HG02588 (cell line): Measurements from ENCODE around the gene SUSD1.

Experiments used
- ATAC-seq: cut with Tn5 transposase; IDR thresholded peaks from one replicate; pipeline ENCODE4 v1.9.1; 2021; ENCODE audit warnings: mild to moderate bottlenecking, moderate library complexity; ENCODE audit not compliant: unreplicated experiment

The SUSD1 gene

DNA sequence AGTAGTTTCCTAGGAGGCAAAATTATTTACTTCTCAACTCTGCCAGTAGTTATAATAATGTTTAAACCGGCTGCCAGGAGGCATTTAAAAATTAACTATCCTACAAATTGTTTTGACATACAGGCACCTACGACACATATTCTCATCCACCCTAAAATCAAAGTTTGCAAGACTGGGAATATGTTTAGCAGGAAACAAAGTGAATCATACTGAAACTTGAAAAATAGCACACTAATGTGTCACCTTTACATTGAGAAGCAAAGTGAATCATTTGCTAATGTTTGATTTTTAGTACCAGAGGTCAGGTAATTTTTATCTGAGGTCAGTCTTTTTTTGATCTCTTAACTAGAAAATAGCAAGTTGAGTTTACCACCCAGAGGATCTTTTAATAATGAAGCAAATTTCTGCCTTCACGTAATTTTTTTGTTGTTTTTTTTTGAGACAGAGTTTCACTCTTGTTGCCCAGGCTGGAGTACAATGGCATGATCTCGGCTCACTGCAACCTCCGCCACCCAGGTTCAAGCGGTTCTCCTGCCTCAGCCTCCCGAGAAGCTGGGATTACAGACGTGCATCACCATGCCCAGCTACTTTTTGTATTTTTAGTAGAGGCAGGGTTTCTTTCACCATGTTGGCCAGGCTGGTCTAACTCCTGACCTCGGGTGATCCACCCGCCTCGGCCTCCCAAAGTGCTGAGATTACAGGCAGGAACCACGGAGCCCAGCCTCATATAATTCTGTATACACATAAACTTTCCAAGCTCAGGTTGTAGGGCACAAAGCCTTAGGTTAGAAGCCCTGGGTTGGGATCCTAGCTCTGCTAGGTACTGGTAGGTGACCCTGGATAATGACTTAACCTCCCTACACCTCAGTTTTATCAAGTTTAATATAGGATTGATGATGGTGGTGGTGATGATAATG is 154.2 kb downstream of the SUSD1 start:
- no peak for ATAC-seq

DNA sequence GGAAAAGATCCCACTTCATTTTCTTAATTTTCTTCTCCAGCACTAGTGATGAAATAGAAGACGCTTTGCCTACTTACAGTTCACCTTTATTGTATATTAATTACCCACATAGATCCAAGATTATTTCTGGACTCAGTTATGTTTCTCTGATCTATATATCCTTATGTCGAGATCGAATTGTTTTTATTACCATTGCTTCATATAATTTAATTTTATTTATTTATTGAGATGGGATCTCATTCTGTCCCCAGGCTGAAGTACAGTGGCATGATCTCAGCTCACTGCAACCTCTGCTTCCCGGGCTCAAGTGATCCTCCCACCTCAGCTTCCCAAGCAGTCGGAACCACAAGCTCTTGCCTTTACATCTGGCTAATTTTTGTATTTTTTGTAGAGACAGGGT is 157.2 kb downstream of the SUSD1 start:
- ATAC-seq, result no peak

DNA sequence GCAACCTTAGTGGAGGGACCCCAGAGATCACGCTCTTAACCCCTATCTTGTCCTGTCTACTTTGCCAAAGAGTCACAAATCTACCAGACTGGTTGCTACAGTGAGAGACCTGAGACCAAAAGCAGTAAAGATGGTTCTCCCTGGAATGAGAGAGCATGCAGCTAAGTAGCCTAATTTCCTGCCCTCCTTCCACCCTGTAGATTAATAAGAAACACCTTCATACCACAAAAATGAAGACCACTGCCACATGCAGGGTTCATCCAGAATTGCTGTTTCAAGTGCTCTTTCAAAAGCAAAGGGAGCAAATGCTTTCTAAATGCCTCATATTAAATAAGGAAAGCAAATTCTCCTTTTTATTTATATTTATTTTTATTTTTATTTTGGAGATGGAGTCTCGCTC is 159.4 kb downstream of the SUSD1 start:
- no peak for ATAC-seq

DNA sequence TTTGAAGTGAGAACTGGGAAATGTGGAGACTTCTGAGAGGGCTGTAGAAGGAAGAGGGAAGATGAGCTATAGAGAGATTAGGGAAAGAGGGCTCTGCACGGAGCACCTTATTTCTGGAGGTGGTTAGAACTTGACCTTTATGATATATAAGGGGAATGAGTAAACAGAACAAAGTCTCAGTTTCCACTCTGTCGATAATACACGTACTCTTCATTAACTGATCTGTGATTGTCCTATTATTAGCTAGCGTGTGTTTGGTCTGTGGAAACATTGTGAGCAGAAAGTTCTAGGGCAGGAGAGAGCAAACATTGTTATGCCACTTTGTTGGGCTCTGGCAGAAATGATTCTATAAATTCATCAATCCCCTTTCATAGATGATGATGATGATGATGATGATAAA is 159.9 kb downstream of the SUSD1 start:
- no peak for ATAC-seq

DNA sequence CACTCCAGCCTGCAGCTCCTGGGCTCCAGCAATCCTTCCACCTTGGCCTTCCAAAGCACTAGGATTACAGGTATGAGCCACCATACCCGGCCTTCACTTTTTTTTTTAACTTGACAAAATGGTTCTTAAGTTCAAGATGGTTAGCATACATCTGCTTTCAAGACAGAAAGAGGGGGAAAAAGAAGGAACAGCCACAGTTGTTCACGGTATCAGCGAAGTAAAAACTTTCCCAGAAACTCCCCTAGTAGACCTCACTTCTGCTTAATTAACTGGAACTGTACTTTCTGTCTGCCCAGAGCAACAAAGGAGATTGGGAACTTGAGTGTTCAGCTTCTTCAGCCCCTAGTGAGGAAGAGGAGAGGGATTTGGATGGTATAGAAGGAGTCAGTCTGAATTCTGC is 161.8 kb downstream of the SUSD1 start:
- no peak for ATAC-seq

DNA sequence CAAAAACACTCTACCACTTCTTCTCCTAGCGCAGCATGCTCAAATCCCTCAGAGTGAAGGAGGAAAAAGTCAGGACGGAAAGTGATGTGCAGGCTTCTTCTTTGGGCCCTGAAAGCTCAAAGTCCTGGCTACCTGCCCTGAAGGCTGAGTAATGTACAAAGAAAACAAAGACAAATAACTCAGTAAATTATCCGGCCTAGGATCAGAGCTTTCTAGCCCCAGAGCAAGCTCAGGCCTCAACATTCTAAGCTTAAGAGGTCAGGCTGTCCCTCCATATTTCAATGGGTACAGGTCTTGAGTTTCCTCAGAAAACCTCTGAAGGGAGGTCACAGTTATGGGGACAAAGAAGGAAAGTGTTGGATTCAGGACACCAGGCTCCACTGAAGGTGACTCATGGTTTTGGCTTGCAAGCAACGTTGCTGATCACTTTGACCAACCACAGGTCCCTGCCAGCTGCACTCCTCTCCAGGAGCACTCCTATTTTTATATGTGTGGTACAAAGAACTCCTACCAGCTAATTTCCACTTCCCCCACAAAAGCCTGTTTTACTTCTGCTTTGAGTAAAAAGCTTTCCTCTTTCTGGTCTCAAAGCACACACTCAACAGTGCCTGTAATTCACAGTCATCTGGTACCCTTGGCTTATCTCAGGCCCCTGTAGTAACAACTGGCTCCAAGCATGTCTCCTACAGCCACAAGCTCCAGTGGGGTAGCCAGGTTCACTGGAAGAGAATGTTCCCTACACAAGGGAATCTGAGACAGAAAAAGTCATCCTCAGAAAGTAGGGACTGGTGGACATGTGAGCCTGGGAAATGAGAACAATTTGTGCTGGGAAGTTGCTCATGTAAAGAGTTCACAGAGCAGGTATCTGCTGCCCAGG is 162.8 kb downstream of the SUSD1 start:
- peak; percentile 84 for ATAC-seq

DNA sequence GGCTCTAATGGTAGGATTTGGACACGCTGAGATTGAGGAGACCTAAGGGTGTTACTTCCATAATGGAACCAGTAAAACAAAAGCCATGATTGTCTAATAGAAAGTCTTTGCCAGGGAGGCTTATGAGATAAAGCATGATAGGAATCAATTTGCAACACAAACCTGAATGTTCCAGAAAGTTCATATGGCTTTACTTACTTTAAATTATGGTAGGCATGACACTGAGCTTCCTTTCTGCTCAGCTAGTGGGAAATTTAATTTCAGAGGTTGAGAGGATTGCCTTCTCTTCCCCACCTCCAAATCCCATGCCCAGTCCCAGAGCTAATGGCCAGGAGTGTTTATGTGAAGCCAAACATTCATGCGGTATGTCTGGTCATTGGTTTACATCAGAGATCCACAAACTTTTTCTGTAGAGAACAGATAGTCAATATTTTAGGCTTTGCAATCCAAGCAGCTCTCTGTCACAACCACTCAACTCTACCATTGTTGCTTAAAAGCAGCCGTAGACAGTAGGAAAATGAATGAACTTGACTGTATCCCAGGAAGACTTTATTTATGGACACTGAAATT is 164.0 kb downstream of the SUSD1 start:
- ATAC-seq, result no peak

DNA sequence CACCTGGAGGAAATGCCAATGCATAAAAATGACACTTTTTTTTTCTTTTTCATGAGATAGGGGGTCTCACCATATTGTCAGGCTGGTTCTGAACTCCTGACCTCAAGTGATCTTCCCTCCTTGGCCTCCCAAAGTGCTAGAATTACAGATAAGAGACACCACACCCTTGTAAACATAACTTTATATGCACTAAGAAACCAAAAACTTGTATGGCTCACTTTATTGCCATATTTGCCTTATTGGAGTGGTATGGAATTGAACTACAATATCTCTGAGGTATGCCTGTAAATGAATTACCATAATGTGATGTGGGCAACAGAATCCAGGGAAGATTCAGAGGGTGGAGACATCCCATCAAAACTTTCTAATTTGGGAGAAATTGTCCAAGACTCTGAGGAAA is 164.6 kb downstream of the SUSD1 start:
- ATAC-seq, result no peak

DNA sequence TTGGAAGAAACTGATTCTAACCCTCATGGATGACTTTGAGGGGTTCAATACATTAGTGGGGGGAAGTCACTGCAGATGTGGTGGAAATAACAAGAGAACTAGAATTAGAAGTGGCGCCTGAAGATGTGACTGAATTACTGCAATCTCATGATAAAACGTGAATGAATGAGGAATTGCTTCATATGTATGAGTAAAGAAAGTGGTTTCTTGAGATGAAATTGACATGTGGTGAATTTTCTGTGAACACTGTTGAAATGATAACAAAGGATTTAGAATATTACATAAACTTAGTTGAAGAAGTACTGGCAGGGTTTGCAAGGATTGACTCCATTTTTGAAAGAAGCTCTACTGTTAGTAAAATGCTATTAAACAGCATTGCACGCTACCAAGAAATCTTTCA is 165.4 kb downstream of the SUSD1 start:
- ATAC-seq, result no peak

DNA sequence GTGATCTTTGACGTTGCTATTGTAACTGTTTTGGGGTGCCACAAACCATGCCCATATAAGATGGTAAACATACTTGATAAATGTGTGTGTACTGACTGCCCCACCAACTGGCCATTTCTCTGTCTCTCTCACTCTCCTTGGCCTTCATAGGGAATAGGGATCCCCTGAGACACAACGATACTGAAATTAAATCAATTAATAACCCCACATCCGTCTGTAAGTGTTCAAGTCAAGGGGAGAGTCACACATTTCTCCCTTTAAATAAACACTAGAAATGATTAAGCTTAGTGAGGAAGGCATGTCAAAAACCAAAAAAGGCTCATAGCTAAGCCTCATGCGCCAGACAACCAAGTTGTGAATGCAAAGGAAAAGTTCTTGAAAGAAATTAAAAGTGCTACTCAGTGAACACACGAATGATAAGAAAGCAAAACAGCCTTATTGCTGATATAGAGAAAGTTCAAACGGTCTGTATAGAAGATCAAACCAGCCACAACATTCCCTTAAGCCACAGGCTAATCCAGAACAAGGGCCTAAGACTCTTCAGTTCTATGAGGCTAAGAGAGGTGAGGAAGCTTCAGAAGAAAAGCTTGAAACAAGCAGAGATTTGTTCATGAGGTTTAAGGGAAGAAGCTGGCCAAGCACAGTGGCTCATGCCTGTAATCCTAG is 167.4 kb downstream of the SUSD1 start:
- no peak for ATAC-seq

DNA sequence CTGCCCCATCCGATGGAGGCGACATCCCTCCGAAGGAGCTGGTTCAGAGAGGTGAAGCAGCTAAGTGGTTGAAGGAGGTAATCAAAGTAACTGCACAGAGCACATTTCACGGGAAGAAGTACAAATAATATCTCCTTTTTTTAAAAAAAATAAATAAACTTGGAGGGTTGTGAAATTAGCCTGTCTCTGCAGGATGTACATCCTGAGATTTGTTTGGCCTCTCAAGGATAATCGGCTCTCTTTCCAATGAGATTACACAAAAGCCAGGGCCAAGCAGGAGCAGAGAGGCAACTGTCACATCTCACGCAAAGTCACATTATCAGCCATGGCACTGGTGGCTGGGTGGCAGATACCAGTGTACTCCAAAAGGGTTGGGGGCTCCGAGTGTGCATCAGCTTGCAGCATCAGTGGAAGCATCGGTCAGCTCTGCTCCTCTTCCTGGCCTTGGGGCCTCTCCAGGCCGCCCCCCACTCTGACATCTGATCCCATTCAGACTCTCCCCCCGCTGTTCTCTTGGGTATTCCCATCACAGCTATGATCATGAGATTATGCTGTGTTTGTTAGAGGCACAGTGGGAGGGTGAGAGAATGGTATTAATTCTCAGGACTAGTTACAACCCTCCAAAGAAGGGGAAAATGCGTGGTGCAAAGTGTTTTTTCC is 168.6 kb downstream of the SUSD1 start:
- no peak for ATAC-seq

DNA sequence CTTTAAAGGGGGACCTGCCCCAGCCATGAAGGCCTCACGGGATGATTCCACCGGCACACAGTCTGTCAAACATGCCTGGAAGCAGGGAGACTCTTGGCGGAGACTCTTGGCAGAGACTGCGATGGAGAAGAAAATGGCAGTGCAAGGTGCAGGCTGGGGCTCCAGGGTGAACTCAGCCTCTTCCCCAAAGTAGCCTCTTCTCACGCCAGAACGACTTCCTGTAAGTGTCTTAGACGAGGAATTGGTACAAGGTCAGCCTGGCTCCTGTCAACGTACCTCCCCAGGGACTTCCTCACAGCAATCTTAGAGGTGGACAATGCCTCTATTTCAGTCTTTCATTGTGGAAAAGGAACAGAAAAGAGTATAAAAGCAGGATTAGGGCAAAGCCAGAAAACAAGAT is 169.2 kb downstream of the SUSD1 start:
- ATAC-seq, result no peak

DNA sequence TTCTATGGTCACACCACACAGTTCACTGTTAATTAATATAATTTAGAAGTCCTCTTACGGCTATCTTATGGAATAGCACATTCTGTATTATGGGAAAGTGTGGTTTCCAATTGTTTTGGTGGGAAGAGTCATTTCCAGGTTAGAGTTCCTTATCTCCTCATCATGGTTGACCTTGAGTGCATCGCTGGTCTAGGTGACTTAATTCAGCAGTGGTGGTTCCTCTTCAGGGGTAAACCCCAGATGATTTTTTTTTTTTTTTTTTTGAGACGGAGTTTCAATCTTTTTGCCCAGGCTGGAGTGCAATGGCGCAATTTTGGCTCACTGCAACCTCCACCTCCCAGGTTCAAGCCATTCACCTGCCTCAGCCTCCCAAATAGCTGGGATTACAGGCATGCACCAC is 171.6 kb downstream of the SUSD1 start:
- no peak for ATAC-seq

DNA sequence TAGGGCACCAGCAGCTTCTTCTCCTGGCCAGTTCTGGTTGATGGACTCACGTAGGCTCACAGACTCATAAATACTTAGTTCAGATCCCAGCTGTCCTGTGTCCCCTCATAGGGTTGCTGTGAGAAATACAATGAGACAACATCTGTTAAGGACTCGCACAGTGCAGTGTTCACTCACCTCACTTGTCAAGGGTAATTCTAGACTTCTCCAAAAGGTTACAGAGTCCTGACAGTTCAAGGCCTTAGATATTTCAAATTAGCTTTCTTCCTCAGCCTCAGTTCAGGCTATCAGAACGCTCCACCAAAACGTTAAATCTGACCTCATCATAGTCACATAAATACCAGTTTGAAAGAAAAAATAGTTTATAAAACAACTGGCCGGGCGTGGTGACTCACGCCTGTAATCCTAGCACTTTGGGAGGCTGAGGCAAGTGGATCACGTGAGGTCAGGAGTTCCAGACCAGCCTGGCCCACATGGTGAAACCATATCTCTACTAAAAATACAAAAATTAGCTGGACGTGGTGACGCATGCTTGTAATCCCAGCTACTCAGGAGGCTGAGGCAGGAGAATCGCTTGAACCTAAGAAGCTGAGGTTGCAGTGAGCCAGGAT is 172.1 kb downstream of the SUSD1 start:
- no peak for ATAC-seq

DNA sequence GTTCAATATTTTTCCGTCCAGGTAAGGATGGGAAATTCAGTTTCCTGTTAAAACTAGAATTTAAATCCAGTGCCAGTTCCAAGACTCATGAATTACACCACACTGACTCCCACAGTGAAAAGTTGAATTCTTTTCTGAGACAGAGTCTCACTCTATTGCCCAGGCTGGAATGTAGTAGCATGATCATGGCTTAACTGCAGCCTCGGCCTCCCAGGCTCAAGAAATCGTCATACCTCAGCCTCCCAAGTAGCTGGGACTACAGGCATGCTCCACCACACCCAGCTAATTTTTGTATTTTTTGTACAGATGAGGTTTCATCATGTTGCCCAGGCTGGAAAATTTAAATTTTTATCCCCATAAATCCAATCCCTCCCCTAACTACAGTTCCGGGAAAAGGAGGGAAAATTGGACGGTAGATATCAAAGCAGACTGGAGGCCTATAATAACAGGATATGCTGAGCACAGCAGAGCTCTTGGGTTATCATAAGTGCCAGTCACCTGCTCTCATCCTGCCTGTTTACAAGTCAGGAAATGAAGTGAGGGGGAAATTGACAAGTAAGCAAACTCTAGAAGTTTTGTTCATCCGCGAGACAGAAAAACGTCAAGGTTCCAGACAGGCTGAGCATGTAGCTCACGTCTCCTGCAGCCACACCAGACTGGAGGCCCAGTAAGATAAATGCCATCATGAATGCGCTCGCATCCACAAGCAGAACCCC is 172.8 kb downstream of the SUSD1 start:
- no peak for ATAC-seq

DNA sequence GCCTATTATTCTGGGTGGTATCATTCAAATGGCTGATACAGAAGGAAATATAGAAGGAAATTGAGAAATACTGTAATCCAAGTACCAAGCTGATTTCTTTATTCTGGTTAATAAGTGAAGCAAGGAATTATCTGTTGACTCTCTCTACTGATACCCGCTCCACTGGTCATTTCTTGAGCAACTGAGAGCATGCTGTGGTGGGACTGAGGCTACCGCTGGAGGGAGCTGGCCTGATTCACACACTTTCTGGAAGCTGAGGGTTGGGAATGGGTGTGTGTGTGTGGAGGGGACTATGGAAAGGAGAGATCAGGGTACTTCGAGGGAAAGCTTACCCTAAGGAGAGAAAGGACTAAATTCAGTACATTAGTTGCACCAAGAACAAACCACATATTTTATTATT is 174.4 kb downstream of the SUSD1 start:
- no peak for ATAC-seq

DNA sequence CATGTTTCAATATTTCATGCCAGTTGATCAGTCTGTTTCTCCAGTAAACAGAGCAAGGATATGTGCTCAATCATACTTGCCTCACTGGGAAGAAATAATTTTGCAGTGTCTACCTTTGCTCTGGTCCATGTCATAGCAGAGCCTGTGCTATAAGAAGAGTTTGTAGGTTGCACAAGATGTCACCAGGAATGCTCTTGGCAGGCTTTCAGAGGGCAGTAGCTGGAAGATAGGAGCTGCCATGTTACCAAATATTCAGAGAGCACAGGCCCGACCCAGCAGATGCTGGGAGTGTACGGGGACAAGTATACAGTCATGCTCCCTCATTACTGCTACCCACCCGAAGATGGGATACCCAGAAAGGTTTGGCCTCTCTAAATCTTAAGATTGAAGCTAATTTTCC is 175.8 kb downstream of the SUSD1 start:
- ATAC-seq, result no peak

DNA sequence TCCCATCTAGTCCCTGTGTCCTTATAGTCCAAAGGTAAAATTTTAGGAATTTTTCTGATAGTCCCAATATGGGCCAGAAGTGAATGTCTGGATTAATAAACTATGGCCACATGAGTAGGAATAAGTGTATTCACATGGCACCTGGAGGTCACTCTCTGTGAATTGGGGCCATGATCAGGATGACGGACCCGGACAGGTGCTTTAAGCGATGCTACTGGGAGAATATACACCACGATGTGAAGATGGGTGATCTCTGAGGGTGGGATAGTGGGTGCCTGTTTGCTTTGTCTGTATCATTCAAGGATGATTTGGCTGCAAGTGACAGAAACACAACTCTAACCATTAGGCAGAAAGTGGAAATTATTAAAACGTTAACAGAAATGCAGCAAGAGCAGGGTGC is 177.3 kb downstream of the SUSD1 start:
- ATAC-seq, result no peak

DNA sequence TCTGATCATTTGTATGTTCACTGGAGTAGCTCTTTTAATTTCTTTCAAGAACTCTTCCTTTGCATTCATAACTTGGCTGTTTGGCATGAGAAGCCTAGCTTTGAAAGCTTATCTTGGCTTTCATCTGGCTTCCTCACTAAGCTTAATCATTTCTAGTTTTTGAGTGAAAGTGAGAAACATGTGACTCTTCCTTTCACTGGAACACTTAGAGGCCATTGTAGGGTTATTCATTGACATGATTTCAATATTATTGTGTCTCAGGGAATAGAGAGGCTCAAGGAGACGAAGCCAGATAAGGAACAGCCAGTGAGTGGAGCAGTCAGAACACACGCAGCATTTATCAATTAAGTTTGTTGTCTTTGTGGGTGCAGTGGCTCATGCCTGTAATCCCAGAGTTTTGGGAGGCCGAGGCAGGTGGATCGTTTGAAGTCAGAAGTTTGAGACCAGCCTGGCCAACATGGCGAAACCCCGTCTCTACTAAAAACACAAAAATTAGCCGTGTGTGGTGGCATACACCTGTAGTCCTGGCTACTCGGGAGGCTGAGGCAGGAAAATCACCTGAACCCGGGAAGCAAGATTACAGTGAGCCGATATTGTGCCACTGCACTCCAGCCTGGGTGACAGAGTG is 180.2 kb downstream of the SUSD1 start:
- no peak for ATAC-seq
